ENCODE measurements around the gene CEP164. TPM values are rescaled to one million over a fixed set of nuclear protein-coding genes. Genes with fewer than 3 reads are reported as not detected.

The CEP164 gene
- total and polyA plus RNA-seq, 9 of the 15 experiments (the other 6 are each of a cell fraction or from before 2014, with no cell fraction given) = 2.1 to 16.5 (median 10.4) TPM

DNA sequence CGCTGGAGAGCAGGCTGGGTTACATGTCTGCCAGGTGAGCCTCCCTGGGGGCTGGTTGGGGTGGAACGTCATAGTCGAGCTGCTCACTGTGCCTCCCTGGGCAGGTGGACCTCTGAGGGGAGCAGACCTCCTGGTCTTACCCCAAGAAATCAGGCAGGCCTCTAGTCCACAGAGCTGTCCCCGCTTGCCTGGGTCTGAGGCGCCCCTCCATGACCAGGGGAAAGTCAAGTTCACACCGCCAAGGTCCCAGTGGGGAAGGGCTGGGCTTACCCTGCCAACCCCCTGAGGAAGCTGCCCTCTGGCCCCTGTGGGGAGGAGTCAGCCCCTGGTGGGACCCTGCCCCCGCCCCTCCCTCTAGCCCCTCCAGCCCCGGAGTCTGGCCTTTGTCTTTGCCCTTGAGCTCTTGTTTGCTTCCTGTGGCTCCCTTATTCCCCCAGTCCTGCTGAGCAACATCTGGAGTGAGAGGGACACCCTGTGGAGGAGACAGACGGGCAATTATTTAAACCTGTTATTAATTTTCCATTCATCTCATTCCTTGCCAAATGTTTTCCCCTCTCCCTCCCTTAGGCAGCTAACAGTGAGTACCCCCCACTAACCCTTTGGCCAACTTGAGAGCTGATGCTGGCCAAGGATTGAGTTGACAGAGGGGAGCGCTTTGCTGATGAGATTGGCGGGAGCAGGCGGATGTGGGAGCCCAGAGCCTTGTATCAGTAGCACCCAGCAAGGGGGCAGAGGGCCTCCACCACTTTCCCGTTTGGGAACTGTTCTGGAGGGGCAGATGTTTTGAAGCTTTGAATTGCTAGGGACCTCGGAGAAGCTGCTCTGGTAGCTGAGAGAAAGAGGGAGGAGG, 83.4 kb downstream of the CEP164 start (continued):
- no peak for TF ChIP-seq ZNF12 (CRISPR knock-in tag; IDR thresholded peaks at IDR 0.05)

DNA sequence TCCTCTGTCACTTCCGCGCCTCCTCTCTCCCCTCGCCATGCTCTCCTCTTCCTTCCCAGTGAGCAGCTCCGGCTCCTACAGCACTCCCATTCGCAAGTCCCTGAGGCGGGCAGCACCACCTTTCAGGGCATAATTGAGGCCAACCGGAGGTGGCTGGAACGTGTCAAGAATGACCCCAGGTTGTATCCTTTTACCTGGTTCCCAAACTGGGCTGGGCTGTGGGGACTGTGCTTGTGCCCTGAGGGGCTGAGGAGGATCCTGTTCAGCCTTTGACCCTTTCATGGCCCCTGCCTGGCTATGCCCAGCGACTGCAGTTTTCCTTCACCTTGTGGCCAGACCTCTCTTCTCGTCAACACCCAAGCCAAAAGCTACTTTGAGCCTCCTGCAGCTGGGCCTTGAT, 84.1 kb downstream of the CEP164 start:
- no peaks in the 10 kb centered on the region for H3K36me3 ChIP-seq (ENCODE audit: control insufficient read depth, insufficient read depth, low read length)
- H3K9me1 ChIP-seq (ENCODE audit: control insufficient read depth, insufficient read depth, low read length) = no peaks in the 10 kb centered on the region
- no peak overlapping the region for H2AFZ ChIP-seq (ENCODE audit: low read depth, low read length)
- ATAC-seq (no peak), FAIRE-seq (no peak), DNase-seq (ENCODE audit: extremely low read depth in 1 of 4, low spot score in 3 of 4) (no peak)
- no peak overlapping the region for H3K27ac ChIP-seq (ENCODE audit: extremely low read depth, low read depth, low read length)
- H3K4me3 ChIP-seq = no peak overlapping the region
- intact Hi-C loops (cut with micrococcal nuclease) = no loop called here
- no peak overlapping the region for H3K4me2 ChIP-seq (ENCODE audit: insufficient read depth, low read length)
- peaks cover 0 to 8% of the 10 kb centered on the region in 2 experiments; a peak in 1 of 5 replicates for H3K4me1 ChIP-seq (replicated peaks in 1 of 2; ENCODE audit: control insufficient read depth in 2 of 2, insufficient read depth in 2 of 2, low read length in 2 of 2)
- BruUV-seq (replicated peaks) = no TSS peak
- ChIA-PET POLR2A (interaction anchor here (0.6 to 1.1 kb wide), 4 partner anchors 11 to 329 kb away, joined by 3 read pairs; no protein-coding TSS in a partner anchor), CTCF (ENCODE audit: low intra/inter-chr PET ratio) (no interaction called here)
- no peaks in the 10 kb centered on the region for H3K9me3 ChIP-seq (replicated peaks; ENCODE audit: control insufficient read depth, insufficient read depth, low read depth, low read length)
- H3K9ac ChIP-seq (ENCODE audit: insufficient read depth in 1 of 2, low read depth in 2 of 2, low read length in 2 of 2) = no peak overlapping the region
- in situ Hi-C loops (cut with MboI) = no loop called here
- H3K27me3 ChIP-seq (ENCODE audit: control insufficient read depth in 2 of 2, insufficient read depth in 2 of 2, low read length in 2 of 2) = peaks cover 7 to 41% of the 10 kb centered on the region in 2 experiments; a peak in 4 of 5 replicates
- no peaks in the 10 kb centered on the region for H4K20me1 ChIP-seq (replicated peaks; ENCODE audit: control insufficient read depth, insufficient read depth, low read length)
- 32% methylated on average over 9 of the region's 10 CpGs for WGBS (ENCODE audit: insufficient coverage, low coverage, missing lambda C conversion rate)
- H3K79me2 ChIP-seq (ENCODE audit: control insufficient read depth, insufficient read depth, low read length) = no peaks in the 10 kb centered on the region
- TF ChIP-seq ESRRB (CRISPR knock-in tag; IDR thresholded peaks at IDR 0.05; ENCODE audit: borderline replicate concordance) (no peak), RBBP5 (IDR thresholded peaks at IDR 0.05; ENCODE audit: borderline replicate concordance, insufficient read depth, low read length, poor library complexity, severe bottlenecking) (no peak), U2AF2 (optimal IDR thresholded peaks at IDR 0.05; ENCODE audit: low read depth, low read length) (no peak), NFIX (CRISPR knock-in tag; IDR thresholded peaks at IDR 0.05; ENCODE audit: low read depth) (no peak), CHD2 (IDR thresholded peaks at IDR 0.05; ENCODE audit: low read depth, low read length) (no peak), ZNF76 (CRISPR knock-in tag; IDR thresholded peaks at IDR 0.05; ENCODE audit: borderline replicate concordance) (no peak), ZBTB17 (CRISPR knock-in tag; IDR thresholded peaks at IDR 0.05) (no peak)
- TF ChIP-seq, protein P1, sequence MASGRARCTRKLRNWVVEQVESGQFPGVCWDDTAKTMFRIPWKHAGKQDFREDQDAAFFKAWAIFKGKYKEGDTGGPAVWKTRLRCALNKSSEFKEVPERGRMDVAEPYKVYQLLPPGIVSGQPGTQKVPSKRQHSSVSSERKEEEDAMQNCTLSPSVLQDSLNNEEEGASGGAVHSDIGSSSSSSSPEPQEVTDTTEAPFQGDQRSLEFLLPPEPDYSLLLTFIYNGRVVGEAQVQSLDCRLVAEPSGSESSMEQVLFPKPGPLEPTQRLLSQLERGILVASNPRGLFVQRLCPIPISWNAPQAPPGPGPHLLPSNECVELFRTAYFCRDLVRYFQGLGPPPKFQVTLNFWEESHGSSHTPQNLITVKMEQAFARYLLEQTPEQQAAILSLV (tag; IDR thresholded peaks at IDR 0.05) = no peak
- TF ChIP-seq, protein P2, sequence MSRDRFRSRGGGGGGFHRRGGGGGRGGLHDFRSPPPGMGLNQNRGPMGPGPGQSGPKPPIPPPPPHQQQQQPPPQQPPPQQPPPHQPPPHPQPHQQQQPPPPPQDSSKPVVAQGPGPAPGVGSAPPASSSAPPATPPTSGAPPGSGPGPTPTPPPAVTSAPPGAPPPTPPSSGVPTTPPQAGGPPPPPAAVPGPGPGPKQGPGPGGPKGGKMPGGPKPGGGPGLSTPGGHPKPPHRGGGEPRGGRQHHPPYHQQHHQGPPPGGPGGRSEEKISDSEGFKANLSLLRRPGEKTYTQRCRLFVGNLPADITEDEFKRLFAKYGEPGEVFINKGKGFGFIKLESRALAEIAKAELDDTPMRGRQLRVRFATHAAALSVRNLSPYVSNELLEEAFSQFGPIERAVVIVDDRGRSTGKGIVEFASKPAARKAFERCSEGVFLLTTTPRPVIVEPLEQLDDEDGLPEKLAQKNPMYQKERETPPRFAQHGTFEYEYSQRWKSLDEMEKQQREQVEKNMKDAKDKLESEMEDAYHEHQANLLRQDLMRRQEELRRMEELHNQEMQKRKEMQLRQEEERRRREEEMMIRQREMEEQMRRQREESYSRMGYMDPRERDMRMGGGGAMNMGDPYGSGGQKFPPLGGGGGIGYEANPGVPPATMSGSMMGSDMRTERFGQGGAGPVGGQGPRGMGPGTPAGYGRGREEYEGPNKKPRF (IDR thresholded peaks at IDR 0.05; ENCODE audit: low read depth, low read length) = no peak
- TF ChIP-seq, protein P3, sequence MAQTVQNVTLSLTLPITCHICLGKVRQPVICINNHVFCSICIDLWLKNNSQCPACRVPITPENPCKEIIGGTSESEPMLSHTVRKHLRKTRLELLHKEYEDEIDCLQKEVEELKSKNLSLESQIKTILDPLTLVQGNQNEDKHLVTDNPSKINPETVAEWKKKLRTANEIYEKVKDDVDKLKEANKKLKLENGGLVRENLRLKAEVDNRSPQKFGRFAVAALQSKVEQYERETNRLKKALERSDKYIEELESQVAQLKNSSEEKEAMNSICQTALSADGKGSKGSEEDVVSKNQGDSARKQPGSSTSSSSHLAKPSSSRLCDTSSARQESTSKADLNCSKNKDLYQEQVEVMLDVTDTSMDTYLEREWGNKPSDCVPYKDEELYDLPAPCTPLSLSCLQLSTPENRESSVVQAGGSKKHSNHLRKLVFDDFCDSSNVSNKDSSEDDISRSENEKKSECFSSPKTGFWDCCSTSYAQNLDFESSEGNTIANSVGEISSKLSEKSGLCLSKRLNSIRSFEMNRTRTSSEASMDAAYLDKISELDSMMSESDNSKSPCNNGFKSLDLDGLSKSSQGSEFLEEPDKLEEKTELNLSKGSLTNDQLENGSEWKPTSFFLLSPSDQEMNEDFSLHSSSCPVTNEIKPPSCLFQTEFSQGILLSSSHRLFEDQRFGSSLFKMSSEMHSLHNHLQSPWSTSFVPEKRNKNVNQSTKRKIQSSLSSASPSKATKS (CRISPR knock-in tag; IDR thresholded peaks at IDR 0.05) = no peak
- TF ChIP-seq, protein P4, sequence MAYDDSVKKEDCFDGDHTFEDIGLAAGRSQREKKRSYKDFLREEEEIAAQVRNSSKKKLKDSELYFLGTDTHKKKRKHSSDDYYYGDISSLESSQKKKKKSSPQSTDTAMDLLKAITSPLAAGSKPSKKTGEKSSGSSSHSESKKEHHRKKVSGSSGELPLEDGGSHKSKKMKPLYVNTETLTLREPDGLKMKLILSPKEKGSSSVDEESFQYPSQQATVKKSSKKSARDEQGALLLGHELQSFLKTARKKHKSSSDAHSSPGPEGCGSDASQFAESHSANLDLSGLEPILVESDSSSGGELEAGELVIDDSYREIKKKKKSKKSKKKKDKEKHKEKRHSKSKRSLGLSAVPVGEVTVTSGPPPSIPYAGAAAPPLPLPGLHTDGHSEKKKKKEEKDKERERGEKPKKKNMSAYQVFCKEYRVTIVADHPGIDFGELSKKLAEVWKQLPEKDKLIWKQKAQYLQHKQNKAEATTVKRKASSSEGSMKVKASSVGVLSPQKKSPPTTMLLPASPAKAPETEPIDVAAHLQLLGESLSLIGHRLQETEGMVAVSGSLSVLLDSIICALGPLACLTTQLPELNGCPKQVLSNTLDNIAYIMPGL (CRISPR knock-in tag; IDR thresholded peaks at IDR 0.05) = no peak
